Measurements from ENCODE around the gene FAM229B.

DNA sequence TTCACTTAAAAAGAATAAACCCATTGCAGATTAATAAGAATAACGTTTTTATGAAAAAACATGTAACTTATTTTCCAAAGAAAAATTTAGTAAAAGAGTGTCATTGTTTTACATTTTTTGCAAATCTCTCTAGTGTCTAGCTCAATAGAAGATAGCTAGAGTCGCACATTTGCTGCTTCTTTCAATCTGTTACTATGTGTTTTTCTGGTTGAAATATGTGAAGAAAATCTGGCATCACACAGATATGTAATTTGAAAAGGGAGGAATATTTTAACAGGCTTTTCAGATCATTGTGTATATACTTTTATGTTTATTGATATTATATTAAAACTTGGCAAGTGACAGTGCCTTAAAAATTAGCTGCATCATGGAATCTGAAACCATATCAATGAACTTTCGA is 24.4 kb upstream of the FAM229B start:
- TF ChIP-seq, protein P1, sequence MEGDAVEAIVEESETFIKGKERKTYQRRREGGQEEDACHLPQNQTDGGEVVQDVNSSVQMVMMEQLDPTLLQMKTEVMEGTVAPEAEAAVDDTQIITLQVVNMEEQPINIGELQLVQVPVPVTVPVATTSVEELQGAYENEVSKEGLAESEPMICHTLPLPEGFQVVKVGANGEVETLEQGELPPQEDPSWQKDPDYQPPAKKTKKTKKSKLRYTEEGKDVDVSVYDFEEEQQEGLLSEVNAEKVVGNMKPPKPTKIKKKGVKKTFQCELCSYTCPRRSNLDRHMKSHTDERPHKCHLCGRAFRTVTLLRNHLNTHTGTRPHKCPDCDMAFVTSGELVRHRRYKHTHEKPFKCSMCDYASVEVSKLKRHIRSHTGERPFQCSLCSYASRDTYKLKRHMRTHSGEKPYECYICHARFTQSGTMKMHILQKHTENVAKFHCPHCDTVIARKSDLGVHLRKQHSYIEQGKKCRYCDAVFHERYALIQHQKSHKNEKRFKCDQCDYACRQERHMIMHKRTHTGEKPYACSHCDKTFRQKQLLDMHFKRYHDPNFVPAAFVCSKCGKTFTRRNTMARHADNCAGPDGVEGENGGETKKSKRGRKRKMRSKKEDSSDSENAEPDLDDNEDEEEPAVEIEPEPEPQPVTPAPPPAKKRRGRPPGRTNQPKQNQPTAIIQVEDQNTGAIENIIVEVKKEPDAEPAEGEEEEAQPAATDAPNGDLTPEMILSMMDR (IDR thresholded peaks at IDR 0.05 in 8 of 11, conservative IDR thresholded peaks at IDR 0.05 in 3 of 11) = no peak
- TF ChIP-seq POLR2AphosphoS5 (IDR thresholded peaks at IDR 0.05) = no peak

All from spleen (tissue), 7 donors.